G401.6 (cell line): ENCODE data around the gene CHMP2B.
"Not testable (repeated sequence)": the region's sequence is repeated elsewhere in the genome, so short reads cannot be mapped to it uniquely, and the experiment has no call there.

Experiments used
- FAIRE-seq: peaks from 2 replicates; lab custom pipeline; 2012; peaks lifted over from hg19 to GRCh38; lab: Jason Lieb, UNC

CHMP2B gene

GRCh38 chr3:87233805-87234204 lies 6.7 kb downstream of the CHMP2B start:
- no peak for FAIRE-seq

GRCh38 chr3:87236093-87236492 lies 9.0 kb downstream of the CHMP2B start:
- FAIRE-seq = no peak

- FAIRE-seq = no peak
These were observed 19.7 kb downstream of the CHMP2B start for GRCh38 chr3:87246662-87247429.

GRCh38 chr3:87247430-87247773 lies 20.3 kb downstream of the CHMP2B start:
- FAIRE-seq = no peak

- FAIRE-seq = not testable (repeated sequence)
These were observed 21.1 kb downstream of the CHMP2B start for GRCh38 chr3:87248231-87248630.

- FAIRE-seq = no peak
These were observed 21.7 kb downstream of the CHMP2B start for GRCh38 chr3:87248831-87249230.

- FAIRE-seq = no peak
These were observed 22.9 kb downstream of the CHMP2B start for GRCh38 chr3:87250009-87250408.

GRCh38 chr3:87260270-87260669 lies 33.2 kb downstream of the CHMP2B start:
- peak; percentile 94 for FAIRE-seq

GRCh38 chr3:87261925-87262324 lies 34.8 kb downstream of the CHMP2B start:
- FAIRE-seq = no peak

GRCh38 chr3:87267953-87268645 lies 41.0 kb downstream of the CHMP2B start:
- FAIRE-seq = no peak

- no peak for FAIRE-seq
These were observed 41.6 kb downstream of the CHMP2B start for GRCh38 chr3:87268646-87269211.

- FAIRE-seq = no peak
These were observed 42.6 kb downstream of the CHMP2B start for GRCh38 chr3:87269723-87270122.

GRCh38 chr3:87270908-87271700 lies 44.0 kb downstream of the CHMP2B start:
- FAIRE-seq = no peak

GRCh38 chr3:87272718-87273341 lies 45.7 kb downstream of the CHMP2B start:
- FAIRE-seq = no peak

GRCh38 chr3:87276484-87276883 lies 49.4 kb downstream of the CHMP2B start, which contains the start of gene POU1F1:
Gene POU1F1 (minus strand): TSS chr3:87276584. CDS start chr3:87276462, 122 bp downstream.
- no peak for FAIRE-seq

- FAIRE-seq = no peak
These were observed 59.9 kb downstream of the CHMP2B start for GRCh38 chr3:87287011-87287410.

GRCh38 chr3:87288446-87288845 lies 61.3 kb downstream of the CHMP2B start:
- no peak for FAIRE-seq

GRCh38 chr3:87298111-87298718 lies 71.1 kb downstream of the CHMP2B start:
- peak; percentile 94 for FAIRE-seq

- FAIRE-seq = not testable (repeated sequence)
These were observed 77.9 kb downstream of the CHMP2B start for GRCh38 chr3:87305031-87305430.
